CD4-positive, alpha-beta T cell treated with Interleukin-12 subunit alpha and Interleukin-12 subunit beta, for 1 hour (primary cell): ENCODE data around the gene OR1A2.
A peak's percentile ranks its signal among the peaks of the same experiment; 100 is the strongest.
"Not testable (repeated sequence)": the region's sequence is repeated elsewhere in the genome, so short reads cannot be mapped to it uniquely, and the experiment has no call there.

Experiments used
- DNase-seq: peaks from one replicate; pipeline ENCODE4 v3.0.0-alpha.2; 2020

Gene OR1A2, protein sequence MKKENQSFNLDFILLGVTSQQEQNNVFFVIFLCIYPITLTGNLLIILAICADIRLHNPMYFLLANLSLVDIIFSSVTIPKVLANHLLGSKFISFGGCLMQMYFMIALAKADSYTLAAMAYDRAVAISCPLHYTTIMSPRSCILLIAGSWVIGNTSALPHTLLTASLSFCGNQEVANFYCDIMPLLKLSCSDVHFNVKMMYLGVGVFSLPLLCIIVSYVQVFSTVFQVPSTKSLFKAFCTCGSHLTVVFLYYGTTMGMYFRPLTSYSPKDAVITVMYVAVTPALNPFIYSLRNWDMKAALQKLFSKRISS

DNA sequence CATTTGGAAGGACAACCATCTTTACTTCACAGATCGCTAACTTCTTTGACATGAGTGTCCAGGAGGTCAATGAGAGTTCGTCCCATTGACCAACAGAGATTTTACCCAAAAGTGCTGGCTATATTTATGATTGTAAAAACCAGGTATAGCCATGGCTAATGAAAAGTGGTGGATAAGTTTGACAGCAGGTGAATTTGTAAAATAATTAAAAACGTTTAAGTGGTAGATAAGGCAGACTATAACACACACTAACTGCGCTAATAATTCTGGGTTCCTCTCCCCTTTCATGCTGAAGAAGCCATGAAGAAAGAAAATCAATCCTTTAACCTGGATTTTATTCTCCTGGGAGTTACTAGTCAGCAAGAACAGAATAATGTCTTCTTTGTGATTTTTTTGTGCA is at the start of gene OR1A2:
OR1A2 (plus strand) TSS at position 301 of the 400 bp plus-strand sequence; CDS start at position 301, 0 bp downstream.
- no peak for DNase-seq

DNA sequence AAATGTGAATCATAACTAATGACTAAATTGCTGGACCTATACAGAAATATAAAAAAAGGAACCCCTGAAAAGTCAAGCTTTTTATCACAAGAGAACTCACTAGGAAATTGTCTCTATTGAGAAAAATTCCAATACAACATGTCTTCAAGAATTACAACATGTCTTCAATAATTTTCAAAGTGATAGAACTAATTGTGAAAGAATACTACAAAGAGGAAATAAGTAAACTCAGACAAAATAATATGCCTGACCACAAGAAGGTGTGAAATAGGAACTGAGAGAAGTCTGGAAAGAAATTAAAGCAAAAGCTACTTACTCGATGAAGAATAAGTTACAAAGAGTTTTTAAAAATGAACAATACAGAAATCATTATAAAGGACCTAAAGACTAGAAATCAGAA is 40.1 kb upstream of the OR1A2 start:
- DNase-seq, result no peak

DNA sequence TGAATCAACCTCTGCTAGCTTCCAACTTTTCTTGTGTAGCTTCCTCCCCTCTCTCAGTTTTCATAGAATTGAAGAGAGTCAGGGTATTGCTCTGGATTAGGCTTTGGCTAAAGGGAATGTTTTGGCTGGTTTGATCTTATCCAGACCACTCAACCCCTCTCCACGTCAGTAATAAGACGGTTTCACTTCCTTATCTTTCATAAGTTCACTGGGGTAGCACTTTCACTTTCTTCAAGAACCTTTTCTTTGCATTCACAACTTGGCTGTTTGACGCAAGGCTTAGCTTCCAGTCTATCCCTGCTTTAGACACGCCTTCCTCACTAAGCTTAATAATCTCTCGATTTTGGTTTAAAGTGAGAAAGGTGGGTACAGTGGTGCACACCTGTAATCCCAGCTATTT is 29.7 kb upstream of the OR1A2 start:
- DNase-seq, result peak; percentile 0

DNA sequence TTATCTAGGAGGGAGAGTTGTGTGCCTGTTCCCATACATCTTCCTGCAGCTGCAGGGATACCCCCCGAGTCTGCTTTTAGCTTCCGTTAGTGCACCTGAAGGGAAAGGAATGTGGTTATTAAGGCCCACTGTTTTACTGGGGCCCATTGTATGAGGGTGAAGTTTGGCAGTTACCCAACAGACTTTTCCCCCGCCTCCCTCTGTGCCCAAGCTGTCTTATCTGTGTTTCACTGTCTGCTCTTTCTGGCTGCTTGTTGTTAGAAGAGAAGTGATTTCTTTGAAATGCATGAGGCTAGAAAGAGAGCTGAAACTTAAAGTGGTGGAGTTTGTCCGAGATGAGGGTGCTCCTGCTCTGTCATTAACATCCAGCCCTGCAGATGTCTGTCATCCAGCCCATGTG is 7.4 kb upstream of the OR1A2 start:
- DNase-seq, result no peak

DNA sequence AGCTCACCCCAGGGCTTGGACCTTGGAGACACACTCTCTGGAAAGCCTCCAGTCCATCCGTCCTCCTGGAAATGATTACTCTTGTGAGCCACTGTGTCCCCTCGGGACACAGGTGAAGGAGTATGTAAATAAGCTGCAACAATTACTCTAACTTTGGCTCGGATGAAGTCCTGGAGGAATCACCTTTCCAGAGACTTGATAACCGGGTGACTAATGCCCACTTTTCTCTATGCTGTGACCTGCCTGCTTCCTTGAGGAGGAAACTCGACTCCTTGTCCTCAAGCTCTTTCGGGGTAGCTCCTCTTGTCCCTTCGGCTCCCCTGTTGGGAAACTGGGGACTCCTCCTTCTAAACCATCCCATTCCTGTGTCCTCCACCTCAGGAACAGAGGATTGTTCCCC is 10.0 kb downstream of the OR1A2 start, which contains the start of gene OR1A1:
OR1A1 (plus strand) TSS at position 301 of the 400 bp plus-strand sequence. CDS start 7,954 bp downstream, outside the sequence.
- no peak for DNase-seq

DNA sequence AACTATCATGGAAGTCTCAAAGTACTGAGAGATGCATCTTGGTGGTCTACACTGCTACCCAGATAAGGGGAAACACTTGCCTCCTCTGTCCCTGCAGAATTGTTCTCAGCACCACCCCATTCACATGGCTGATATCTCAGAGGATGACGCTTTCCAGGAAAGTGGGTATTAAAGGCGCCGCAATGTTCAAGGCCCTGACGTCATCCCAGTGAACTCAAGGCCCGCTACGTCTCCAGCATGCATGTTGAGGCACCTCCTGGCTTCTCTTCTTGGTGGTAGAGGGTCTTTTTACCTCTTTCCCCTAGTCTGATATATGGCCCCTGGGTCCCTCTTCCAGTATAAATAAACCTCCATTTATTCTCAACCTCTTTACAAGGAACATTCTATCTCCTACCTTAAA is 11.2 kb downstream of the OR1A2 start:
- no peak for DNase-seq

DNA sequence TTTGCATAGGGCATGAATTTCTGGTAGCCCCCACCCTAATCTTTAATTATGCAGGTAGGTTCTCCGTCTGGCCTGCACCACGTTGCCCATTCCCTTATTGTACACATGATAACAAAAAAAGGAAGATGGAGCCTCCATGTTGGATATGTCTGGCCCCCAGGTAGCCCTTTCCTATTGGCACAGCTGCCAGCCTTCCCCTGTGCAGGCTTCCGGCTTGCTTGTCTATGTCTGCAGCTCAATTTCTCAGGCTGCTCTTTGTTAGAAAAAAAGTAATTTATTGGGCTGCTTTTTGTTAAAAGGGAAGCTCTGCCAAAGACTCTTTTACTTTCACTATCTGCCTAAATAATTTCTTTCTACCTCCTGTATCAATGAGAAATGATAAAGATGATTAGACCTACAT is 15.7 kb downstream of the OR1A2 start:
- DNase-seq, result no peak

DNA sequence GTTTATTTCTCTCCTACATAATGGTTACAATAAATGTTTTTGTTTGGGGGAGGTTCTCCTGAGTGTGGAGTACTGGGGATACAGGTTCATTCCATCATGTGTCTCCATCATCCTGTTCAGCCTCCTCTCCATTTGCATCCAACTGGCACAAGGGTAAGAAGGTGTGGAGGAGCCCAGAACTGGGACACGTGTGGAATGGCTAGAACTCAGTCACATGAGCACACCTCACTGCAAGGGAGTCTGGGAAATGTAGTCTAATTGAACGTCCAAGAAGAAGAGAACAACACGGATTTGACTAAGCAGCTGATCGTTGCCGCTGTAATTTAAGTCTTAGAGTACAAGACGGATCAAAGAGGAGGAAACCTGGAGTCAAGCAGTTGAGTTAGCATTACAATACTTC is 16.3 kb downstream of the OR1A2 start:
- no peak for DNase-seq

DNA sequence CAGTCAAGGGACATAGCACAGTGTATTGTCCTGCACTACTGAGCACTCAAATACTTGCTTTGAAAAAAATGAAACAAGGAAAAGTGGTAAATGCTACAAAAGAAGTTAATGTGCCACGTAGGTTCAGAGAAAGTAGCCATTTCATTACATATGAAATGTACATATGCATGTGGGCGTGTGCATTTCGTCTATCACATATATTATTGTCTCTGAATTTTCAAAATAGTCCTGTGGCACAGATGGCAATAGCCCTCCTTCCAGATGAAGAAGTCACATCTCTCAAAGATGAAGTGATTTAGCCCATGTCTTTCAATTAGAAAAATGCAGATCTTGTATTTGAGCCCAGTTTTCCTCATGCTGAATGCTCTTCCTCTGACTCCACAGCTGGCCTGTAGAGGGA is 22.7 kb downstream of the OR1A2 start:
- not testable (repeated sequence) for DNase-seq

DNA sequence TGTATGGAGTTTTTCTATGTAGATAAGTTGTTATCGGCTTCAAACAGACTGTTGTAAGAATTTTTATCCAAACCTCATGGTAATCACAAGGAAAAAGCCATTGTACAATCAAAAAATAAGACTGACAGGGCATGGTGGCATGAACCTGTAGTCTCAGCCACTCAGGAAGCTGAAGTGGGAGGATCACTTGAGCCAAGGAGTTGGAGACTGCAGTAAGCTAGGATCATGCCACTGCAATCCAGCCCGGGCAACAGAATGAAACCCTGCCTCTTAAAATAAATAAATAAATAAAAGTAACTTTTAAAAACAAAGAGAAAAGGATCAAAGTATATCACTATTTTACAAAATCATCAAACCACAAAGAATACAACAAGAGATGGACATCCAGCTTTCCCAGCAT is 24.5 kb downstream of the OR1A2 start:
- no peak for DNase-seq

DNA sequence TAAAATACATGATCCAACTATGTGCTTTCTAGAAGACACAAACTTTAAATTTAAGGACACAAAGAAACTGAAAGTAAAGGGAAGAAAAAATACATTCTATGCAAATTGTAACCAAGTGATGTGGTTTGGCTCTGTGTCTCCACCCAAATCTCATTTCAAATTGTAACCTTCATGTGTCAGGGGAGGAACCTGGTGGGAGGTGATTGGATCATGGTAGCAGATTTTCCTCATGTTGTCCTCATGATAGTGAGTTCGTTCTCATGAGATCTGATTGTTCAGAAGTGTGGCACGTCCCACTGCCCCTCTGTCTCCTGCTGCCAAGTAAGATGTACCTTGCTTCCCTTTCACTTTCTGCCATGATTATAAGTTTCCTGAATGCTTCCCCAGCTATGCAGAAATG is 25.2 kb downstream of the OR1A2 start:
- peak; percentile 1 for DNase-seq

DNA sequence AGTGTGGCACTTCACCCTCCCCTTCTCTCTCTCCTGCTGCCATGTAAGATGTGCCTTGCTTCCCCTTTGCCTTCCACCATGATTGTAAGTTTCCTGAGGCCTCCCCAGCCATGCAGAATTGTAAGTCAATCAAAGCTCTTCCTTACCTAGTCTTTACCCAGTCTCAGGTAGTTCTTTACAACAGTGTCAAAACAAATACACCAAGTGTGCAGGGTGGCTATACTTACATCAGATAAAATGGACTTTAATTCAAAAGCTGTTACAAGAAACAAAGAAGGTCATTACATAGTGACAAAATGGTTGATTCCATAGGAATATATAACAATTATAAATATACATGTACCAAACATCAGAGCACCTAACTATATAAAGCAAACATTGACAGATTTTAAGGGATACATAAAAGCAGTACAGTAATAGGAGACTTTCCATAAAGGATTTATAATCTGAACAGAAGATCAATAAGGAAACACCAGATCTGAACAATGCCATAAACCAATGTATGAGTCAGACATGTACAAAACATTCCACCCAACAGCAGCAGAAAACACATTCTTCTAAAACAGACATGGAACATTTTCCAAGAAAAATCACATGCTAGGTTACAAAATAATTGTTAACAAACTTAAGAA is 27.5 kb downstream of the OR1A2 start:
- not testable (repeated sequence) for DNase-seq

DNA sequence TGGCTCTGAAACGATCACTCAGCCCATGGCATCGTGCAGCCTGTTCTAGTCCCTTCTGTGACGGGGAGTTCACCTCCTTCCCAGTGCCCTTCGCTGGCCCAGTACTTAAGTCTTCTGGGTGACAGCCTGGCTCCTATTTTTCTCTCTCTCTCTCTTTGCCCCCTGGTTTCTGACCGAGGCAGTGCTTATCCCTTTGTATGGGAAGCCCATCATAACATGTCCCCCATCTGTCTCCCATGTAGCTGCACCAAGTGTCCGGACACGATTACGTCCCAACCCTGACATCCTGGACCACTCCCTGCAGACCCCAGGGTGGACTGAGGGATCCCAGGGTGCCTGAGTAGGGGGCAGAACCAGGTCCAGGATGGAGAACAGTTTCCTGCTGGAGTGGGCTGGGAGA is 35.0 kb downstream of the OR1A2 start:
- DNase-seq, result not testable (repeated sequence)

DNA sequence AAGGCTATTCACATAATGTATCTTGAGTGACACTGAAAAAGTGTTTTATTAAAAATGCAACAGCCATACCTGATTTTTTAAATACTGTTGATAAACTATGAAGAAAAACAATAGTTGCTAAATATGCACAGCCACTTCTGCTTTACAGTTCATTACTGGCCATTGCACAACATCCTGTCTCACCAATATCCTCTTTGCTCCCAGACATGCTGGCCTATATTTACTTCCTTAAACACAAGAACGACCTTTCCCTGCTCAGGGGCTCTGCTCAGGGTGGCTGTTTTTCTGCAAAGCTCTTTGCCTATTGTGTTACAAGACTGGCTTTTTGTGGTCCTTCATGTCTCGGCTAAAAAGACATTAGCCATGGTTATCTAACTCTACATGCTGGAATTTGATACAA is 41.4 kb downstream of the OR1A2 start:
- peak; percentile 8 for DNase-seq

DNA sequence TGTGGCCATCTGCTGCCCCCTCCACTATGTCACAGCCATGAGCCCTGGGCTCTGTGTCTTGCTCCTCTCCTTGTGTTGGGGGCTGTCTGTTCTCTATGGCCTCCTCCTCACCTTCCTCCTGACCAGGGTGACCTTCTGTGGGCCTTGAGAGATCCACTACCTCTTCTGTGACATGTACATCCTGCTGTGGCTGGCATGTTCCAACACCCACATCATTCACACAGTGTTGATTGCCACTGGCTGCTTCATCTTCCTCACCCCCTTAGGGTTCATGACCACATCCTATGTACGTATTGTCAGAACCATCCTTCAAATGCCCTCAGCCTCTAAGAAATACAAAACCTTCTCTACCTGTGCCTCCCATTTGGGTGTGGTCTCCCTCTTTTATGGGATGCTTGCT is 43.7 kb downstream of the OR1A2 start:
- not testable (repeated sequence) for DNase-seq

DNA sequence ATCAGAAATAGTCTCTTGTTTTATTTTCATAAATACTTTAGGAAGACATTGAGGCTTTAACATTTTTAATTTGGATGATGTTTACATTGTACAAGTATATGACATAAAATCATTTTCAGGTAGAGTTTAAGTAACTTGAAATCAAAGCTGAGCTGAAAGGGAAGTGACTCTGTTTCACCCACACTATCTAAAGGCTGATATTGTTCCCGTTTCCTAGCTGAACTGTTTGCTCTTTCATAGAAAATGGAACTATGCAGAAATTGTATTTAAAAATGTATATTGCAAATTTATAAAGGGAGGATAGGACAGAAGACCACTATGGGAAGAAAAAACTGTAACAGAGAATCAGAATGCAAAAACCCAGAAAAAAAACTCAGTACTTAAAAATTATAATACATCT is 47.5 kb downstream of the OR1A2 start:
- not testable (repeated sequence) for DNase-seq
